IPS-NIHi7 (cell line): ENCODE results near the gene POC1B.
A peak's percentile ranks its signal among the peaks of the same experiment; 100 is the strongest.

Experiments
- DNase-seq: peaks from one replicate; pipeline ENCODE4 v3.0.0; 2012; ENCODE audit warnings: mixed read lengths; ENCODE audit errors: extremely low spot score

The POC1B gene

DNA sequence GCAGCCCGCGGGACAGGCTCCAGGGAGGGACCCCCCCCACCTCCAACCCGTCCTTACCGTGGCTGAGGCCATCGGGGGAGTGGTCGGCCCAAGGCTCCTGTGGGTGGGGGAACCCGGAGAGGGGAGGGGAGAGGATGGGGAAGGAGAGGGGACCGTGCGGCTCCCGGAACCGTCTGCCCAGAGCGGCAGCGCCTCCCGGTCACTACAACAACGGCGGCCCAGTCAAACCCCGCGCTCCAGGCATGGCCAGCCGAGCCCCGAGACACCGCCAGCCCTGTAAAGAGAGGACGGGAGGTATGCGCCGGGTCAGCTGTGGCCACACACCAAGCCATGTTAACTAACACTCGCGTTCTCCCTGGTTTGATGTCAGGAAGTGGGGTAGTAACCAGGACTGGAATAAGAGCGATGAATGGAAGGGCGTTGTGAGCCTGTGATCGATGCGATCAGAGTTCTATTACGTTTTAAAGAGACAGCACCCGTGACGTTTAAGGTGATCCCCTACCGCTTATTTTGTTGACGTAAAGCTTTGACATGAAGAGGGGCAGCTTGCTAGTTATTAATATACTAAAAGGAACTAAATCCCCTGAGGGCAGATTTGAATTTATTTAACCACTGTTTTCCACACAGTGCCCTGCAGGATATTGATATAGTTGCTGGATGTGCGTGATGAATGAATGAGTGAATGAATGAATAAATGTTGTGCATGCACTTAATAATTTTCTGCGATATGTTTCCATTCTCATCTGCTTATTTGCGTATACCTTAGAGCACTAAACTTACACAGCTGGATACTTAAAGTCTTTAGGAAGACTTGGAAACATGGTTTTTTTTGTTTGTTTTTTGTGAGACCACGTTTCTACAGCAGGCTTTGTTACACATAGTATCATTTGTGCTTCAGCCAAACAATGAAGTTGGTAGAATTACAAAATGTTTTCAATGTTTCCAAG, at the start of gene POC1B:
TSS of gene POC1B (minus strand) at position 224 of the 947 bp plus-strand sequence. CDS start at position 72, 152 bp downstream.
- DNase-seq, result peak; percentile 87

DNA sequence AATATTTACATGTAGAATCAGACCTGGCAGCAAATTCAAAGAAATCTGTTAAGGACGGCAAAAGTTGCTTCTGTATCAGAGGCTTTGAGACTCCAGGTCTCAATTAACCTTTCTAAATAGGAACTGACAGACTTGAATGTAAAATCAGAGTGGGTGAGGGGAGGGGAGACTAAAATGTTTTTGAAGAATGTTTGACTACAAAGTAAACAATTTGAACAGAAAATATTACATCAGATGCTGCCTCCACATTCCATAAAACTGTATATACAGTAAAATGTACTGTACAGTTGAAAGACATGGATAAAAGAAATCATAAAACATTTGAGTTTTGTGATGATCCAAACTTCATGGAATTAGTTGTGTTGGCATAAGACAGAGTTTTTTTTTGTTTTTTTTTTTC, 49.5 kb upstream of the POC1B start:
- no peak for DNase-seq

DNA sequence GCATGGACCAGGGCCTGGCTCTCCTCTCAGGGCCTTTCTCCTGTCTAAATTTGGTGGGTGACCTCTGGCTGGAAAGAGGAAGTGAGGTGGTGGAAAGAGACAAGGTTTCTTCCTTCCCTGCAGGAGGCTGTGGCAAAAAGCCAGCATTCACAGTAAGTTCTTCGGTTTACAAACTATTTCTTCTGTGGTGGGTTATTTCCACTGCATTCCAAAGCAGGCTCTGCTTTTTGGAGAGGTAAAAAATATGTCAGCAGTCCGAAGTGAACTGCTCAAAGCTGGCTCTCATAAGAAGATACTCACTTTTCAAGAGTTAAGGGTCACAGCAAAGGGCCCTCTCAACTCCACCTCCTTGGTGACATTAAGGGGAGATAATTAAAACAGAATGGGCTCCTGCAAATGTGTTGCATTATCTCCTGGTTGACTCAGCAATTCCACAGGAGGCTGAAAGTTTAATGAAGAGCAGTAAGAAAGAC, 48.9 kb upstream of the POC1B start:
- DNase-seq, result no peak

DNA sequence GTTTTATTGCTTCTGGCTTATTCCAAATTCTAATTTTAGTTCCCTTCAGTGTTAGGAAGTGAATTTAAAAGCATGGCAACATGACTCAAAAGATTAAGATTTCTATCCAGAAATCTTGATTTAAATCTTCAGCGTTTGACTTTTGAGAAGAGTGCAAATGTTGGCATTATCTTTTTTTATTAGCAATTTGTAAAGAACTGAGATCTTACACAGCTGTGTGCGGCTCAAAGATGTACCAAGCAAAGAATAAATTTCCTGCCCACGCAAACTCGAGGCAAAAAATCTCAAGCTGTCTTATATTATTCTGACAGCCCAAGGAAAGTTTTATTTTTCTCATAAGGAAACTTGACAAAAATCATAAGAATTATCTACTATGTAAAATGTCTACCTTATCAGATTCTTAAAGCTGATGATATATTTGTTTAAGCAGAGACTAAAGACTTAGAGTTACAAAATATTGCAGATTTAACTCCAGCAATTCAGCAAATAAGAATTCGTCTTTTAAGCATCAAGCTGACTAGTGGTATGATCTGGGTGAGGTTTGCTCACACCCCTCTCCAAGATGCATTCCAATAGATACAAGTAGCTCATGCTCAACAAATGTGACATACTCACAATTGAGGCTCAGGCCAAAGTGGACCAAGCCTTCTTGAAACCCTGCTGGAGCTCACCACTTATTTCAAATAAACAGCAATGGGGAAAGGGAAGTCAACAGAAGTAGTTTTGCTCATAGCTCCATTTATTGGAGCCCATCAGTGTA, 47.4 kb upstream of the POC1B start:
- DNase-seq, result no peak

DNA sequence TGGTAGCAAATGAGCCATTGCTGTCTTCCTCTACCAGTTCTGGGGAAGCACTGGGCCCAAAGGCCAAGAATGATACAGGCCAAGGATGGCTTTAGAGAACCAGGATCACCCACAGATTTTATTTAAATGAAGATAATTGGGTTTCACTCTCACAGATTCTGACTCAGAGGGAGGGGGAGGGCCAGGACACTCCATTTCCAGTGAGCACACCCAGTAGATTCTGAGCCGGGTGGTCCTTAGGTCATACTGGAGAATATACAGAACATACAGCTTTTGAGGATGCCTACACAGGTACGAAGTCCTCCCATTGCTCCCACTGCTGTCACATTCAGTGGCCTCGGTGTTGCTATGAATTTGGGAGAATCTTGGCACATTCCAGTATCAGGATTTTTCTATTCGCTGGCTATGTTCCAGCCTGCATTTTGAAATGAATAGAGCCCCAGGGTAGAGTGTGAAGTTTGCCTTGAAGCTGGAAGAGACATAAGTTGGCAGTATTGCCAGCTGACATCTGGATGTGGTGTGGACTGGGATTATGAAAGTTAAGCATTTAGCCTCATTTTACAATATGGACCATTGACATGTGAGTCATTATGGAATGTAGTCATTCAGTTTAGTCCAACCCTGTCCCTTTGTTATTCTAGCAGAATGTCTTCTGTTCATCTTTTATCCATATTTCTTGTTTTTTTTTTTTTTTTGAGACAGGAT, 45.8 kb upstream of the POC1B start:
- no peak for DNase-seq

DNA sequence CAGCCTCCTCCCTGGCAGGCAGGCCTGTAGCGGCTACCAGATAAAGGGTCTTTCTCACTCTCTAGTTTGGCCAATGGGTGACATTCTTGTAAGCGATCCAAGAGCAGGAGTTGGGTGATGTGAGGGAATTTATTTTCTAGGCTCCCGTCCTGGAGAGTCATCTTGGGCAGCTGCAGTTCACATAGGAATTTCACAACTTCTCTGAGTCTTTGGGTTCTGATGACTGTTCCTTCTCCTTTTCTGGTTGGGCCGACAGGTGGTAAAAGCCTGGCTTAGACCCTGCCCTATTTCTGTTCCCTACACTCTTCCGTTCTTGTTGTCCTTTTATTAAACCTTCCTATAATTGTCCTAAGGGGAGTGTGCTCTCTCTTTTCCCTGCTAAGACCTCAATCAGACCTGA, 42.6 kb upstream of the POC1B start:
- DNase-seq, result no peak

DNA sequence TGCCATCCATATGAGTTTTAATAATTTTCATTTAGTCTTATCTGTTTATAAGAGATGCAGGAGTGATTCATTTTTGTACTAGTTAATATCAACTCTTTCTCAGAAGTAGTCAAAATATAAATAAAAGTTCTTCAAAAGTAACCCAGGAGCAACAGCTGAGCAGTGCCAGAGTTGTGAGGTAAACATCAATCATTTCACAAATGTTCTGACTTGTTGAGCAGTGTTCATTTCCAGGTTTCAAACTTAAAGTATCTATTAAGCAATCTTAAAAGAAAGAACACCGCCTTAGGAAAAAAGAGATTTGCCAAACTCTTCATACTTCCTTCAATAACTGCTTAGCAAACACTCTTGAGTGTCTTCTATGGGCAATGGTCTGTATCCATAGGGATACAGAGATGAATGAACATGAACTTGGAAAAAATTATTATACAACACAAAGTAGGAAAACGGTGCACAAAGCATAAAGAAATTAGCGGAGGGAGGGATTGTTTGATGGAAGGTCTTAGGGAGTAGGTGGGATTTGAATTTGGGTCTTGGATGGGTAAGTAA, 41.9 kb upstream of the POC1B start:
- no peak for DNase-seq

DNA sequence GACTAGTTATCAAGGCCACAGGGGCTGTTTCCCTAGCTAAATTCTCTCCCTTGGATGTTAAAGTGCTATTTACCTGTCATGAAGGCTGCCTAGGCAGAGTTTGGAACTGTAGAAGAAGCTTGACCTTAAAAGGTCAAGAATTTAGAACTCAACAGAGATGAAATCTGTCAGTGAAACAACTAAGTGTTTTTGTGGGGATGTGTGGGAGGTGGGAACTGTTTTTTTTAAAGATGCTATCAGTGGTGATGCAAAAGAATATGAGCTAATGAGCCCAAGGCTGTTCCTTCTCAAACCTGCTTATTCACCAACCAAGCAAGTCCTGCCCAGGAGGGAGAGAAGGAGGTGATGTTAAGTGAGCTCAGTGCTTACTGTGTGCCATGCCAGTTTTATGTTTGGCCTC, 40.8 kb upstream of the POC1B start:
- no peak for DNase-seq

DNA sequence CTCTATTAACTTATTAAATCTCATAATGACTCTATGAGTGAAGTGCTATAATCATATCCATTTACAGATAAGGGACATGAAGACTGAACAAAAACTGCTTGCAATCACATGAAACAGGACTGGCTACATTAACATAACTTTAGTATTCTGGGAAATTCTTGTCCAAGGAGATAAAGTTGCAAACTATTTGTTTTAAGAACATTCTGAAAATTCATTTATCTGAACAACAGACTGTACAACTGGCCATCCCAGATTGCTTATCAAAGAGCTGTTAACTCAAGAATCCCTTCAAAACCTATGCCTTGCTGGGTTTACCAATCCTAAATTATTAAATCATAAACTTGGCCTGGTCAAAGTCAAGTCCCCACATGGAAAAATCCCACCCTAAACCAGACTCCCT, 39.2 kb upstream of the POC1B start:
- DNase-seq, result no peak

DNA sequence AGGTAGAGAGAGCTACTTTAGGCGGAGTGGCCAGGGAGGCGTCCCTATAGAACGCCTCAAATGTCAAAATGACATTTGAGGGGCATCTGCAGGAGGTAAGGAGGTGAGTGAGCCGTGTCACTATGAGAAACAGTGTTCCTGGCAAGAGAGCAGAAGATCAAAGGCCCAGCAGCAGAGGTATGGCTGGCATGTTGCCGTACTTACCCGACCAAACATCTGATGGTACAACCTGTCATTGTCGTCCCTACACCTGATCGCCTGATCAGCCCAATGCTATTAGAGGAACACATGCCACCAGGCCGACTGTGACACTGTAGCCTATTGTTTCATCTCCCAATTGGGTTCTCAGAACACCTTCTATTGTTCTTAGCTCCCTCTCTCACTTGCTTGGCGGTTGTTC, 33.9 kb upstream of the POC1B start:
- DNase-seq, result no peak

DNA sequence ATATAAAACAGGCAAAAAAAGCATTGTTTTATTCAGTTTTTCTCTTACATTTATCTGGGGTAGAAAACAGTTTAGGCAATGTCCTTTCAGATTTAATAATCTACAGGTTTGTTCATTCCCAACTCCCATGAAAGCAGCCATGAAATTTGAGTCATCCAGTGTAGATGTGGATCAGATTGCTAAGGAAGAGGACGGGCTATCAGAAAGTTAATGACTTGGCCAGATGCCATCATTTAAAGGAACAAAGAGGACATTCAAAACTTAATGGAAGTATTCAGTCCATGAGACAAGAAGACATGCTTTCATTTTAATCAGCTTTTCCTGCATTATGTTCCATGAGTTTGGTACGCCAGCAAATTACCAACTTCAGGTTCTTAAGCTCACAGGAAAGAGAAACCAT, 31.1 kb upstream of the POC1B start:
- DNase-seq, result no peak

DNA sequence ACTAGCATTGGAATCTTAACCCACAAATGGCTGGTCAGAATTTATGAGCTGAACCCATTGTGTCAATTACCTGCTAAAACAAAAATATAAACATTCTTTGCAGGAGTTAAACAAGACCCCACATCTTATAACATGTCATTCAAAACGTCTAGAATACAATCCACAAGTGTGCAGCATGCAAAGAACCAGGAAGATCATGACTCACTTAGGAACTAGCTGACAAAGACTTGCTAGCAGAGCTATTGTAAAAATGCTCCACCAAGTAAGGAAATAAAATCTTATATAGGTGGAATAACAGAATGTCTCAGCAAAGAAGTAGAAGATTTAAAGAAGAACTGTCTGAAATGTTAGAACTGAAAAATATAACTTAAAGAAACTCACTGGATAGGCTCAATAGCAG, 26.5 kb upstream of the POC1B start:
- no peak for DNase-seq

DNA sequence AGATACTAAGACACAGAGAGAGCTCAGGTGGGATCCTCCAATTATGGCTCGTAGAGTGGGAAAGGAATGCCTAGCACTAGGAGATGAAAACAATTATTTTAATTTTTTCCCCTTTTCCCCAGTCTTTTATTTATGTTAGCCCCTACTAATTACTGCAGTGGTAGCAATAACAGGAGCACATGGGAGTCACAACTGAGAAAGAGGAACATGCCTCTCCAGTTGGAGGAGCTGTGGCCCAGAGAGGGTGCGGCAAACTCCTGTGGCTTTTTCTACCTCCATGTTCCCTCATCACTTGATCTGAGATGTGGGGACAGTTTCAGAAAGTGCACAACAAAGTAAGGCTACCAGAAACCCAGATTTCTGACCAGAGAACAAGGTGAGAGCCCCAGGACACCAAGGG, 25.9 kb upstream of the POC1B start:
- no peak for DNase-seq

DNA sequence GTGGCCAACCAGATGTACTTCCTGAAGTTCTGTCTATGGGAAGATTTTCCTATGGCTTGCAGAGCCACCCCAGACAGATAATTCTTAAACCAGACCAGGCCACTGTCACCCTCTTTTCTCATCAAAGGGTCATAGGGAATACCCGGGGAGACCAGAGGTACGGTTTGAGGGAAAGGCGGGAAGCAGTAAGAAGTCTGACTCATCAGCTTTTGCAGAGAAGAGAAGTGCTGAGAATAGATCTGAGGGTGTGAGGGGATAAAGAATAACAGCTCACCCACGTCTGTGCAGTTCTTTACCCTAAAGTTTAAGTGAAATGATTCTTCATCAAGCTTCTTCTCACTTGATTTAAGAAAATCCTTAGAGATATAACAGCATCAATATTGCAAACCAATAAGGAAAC, 21.3 kb upstream of the POC1B start:
- DNase-seq, result no peak

DNA sequence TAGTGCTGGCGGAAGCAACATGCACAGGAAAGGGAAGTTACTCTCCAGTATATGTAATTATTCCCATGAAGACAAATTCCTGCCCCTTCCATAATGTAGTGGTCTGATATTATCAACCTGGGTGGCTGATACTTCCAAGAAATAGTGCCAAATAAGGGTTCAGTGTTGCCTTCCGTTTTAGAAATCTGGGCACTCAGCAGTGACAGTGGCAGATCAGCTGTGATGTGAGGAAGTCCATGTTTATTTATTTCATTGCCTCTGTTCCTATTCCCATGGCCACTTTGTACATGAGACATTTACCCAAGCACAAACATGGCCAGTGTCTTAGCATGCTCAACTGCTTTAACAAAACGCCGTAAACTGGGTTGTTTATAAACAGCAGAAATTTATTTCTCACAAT, 20.3 kb upstream of the POC1B start:
- no peak for DNase-seq

DNA sequence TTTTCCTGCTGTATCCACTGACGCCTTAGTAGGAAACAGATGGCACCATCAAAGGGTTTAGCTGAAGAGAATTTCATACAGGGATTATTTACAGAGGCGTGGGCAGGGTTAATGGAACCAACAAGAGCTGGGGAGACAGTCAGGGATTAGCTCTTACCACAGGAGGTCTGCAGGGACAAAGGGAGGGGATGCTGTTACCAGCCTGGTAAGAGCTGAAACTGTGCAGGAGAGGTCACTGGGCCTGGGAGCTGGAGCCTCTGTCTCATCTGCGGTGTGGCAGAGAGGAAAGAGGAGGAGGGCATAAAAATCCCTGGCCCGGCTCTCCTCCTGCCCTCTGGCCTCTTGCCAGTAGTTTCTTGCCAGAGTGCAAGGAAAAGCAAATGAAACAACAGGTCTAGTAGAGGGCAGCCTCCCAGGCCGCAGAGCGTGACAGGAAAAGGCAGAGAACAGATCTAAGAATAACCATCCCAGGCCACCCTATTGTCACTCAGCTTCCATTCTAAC, 18.9 kb upstream of the POC1B start:
- DNase-seq, result peak; percentile 15

DNA sequence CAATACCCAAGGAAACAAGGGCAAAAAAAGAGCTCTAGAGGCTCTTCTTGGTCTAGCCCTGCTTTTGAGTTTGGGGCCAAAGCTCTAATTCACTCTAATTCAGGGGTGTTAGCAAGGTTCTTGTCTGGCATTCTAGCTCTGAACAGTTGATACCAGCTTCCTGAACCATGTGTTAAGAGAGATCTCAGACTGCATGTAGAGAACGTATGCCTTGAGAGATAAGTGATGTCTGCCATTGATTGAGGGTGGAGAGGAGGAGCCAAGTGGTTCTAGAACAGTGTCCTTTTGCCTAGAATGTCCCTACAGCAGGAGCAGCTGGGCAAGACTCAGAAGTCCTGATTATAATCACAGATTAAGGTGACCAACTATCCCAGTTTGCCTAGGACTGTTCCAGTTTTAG, 18.2 kb upstream of the POC1B start:
- DNase-seq, result no peak

DNA sequence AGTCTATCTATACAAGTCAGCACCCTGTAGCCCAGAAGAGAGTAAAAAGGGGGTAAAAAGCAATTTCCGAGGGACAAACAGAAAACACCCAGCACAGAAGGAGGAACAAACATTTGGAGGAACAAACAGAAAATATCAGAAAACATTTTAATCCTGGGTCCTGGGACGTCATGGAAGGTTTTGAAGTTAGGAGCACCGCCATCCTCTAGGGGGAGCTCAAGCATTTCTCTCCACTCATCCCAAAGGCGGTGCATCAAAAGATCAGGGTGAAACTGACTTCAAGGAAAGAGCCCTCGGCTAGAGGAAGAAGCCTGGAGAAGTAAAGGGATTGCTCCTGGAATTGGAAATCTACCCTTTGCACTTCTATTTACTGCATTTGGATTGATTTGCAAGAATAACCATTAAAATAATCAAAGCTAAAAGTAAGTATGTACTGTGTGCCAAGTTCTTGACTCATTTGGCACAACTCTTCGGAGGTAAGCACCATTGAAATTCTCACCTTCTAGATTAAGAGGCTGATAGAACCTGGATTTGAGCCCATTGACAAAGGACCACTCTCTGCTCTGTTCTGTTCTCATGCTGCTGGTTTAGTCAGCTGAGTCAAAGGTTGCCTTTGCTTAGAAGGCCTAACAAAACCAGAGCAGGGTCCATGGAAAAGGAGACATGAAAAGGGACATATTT, 17.2 kb upstream of the POC1B start:
- DNase-seq, result peak; percentile 82

DNA sequence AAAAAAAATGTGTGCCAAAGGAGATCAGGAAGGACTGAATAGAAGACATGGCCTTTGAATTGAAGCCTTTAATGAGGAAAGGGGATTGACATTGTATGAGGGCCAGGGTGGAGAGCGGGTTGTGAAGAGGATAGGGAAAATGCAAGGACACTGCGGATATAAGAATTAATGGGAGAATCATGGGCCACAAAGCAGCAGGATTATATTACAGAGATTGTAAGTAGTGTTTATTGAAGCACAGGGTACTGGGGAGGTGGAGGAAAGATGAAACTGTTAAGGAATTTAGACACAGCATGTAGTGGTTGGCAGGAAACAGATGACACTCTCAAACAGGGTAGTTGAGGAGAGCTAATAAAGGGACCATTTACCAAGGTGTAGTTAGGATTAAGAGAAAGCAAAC, 16.4 kb upstream of the POC1B start:
- no peak for DNase-seq

DNA sequence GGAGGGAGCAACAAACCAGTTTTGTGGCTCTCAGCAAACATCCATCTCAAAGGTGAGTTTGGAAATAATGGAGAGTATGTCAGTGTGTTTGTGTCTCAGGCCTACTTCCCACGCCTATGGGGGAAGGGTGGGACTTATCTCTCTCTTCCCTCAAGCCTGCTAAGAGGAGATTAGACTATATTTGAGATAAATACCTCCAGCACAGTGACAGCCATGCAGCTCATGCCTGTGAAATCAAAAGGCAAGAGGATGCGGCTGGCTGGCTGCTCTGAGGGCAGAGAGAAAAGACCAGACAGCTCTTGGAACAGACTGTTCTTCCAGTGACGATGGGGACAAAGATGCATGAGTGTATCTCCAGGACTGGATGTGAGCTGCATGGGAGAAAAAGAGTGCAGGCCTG, 14.7 kb upstream of the POC1B start:
- no peak for DNase-seq
